ENCODE results near the gene B3GAT2.
A peak's percentile ranks its signal among the peaks of the same experiment; 100 is the strongest.

The B3GAT2 gene

DNA sequence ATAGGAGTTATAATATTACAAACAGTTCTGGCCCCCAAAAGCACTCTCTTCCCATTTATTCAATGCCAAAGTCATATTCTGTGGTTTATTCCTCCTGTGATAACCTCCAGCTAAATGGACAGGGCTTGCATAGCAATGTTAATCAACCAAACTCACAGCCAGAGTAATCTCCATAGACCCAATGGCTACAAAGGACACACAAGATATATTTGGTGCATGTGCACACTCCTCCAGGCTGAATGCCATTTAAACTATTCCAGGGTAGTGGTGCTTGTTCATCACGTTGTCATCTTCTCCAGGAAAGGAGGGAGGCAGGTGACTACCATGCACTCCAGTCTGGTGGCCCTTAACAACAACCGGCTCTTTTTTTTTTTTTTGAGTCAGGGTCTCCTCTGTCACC, 56.8 kb downstream of the B3GAT2 start:
- no peak for DNase-seq

- no peak for DNase-seq
Measured at GRCh38 chr6:70894001-70894400, 62.9 kb downstream of the B3GAT2 start.

- no peak for DNase-seq
Measured at GRCh38 chr6:70889270-70889669, 67.6 kb downstream of the B3GAT2 start.

DNA sequence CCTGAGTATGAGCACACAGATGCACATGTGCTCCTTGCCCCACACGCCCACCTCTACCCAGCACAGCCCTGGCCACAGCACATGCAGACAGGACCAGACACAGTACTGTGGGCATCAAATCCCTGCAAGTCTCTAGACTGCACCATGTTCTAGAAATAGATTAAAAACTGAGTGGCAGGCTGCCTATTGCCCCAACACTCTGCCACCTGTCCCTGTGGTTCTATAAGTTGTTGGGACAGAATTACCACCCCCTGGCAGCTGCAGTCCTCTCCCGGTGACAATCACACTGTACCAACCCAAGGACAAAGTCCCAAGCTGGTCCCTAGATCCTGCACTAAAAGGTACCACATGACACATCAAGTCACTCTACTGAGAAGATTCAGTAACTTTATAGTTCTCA, 70.2 kb downstream of the B3GAT2 start:
- DNase-seq: no peak

- DNase-seq: no peak
Measured at GRCh38 chr6:70886071-70886470, 70.8 kb downstream of the B3GAT2 start.

- DNase-seq: peak in 47 of 56 donors; percentile 2 to 63 (median 21)
Measured at GRCh38 chr6:70884074-70884983, 72.5 kb downstream of the B3GAT2 start.

- no peak for DNase-seq
Measured at GRCh38 chr6:70879496-70879895, 77.4 kb downstream of the B3GAT2 start.

GRCh38 chr6:70874181-70874913, 82.5 kb downstream of the B3GAT2 start:
- DNase-seq: no peak

DNA sequence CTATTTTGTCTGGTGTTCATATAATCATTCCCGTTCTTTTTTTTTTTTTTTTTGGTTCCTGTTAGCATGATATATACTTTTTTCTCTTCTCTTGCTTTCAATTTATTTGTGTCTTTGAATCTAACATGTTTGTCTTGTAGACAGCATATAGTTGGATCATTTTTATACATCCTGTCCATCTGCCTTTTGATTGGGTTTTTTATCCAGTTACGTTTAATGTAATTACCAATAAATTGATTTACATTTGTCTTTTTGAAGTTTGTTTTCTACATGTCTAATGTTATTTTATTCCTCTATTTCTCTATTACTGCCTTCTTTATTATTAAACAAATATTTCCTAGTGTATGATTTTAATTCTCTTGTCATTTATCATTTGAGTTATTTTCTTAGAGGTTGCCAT, 84.4 kb downstream of the B3GAT2 start:
- DNase-seq: no peak

GRCh38 chr6:70864401-70864800, 92.5 kb downstream of the B3GAT2 start:
- no peak for DNase-seq

DNA sequence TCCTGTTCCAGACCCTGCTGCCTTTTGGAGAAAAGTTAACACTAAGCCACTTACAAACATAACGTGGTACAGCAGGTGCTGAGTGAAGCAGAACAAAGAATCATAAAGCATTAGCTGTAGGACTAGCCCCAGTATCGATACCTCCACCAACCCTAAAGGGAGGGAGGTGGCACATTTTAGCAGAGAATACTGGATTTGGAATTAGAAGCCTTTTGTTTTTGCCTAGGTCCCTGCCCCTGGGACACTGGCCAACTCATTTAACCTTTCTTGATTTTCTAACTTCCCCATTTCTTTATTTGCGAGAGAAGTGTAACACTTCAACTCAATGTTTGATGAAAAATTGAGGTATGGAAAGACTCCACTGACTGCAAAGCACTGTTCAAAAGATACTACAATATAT, 93.5 kb downstream of the B3GAT2 start:
- DNase-seq: no peak

DNA sequence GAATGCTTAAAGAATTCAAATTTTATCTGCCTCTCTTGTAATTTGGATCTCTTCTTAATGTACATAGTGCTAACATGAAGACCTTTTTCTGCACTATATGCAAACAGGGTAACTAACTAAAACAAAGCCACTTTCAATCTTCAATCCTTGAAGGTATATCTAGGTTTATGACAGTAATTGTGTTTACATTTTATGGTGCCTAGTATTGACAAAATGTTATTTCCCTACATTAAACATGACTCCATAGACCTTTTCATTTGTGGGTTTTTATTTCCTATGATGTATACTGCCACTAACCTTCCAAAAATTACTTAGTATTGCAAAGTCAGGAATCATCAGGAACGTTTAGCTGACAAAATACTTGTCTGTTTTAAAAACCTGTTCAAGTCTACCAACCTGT, 95.9 kb downstream of the B3GAT2 start:
- no peak for DNase-seq

DNA sequence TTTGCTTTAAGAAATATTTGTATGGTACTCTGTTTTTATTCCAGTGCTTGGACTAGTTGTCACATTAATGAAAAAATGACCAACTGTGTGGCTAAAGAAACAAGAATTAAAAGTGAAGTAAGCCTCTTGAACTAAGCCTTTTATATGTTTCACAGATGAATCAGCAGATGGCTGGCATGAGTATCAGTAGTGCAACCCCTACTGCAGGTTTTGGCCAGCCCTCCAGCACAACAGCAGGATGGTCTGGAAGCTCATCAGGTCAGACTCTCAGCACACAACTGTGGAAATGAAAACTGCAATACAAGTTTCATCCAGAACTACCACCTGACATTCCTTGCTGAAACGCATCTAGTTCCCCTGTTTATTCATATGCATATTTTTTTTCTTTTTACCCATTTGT, 96.8 kb downstream of the B3GAT2 start:
- no peak for DNase-seq

DNA sequence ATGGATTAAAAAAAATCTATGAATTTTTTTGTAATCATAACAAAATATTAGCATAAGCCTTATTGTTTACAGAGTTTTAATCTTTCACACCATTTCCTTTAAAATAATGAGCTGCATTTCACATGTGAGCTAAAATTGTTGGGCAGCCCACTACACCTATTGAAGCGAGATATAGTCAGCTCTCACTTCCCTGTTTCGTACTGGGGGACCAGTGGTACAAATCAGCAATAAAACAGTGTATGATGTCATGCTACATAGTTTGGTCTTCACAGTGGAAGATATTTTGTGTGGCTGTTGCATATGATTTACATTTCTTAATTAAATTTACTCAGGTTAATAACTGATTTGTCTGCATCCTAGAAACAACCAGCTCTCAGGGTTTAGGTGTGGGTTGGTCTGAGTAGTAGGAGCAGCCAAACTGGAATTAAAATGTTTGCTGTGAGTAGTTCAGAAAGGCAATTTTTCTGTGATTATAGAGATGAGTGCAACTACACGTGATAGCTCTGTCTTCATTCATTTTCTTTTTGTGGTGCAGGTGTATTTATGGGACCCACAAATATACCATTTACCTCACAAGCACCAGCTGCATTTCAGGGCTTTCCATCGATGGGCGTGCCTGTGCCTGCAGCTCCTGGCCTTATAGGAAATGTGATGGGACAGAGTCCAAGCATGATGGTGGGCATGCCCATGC, 99.3 kb downstream of the B3GAT2 start:
- DNase-seq: no peak

DNA sequence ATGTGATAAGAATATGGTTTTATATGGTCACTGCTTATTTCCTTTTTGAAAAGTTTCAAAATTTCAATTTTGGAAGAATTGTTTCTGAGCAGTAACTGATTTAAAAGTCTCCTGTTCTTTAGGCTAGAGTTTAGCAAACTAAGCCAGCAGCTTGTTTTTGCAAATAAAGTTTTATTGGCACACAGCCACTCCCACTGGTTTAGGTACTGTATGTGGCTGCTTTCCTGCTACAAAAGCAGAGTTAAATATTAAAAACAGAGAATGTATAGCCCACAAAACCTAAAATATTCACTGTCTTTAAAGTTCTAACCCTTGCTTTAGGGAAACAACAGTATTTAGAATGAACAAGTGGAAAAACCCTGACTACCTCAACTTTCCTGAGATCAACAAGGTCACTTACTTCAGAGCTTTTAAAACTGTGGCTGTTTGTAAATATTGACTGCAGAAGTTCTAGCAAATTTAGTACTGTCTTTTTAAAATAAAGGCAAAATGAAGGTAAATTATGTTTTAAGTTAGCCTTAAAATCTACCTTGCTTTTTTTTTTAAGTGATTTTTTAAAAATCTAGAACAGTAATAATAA, 104.1 kb downstream of the B3GAT2 start:
- DNase-seq: no peak

DNA sequence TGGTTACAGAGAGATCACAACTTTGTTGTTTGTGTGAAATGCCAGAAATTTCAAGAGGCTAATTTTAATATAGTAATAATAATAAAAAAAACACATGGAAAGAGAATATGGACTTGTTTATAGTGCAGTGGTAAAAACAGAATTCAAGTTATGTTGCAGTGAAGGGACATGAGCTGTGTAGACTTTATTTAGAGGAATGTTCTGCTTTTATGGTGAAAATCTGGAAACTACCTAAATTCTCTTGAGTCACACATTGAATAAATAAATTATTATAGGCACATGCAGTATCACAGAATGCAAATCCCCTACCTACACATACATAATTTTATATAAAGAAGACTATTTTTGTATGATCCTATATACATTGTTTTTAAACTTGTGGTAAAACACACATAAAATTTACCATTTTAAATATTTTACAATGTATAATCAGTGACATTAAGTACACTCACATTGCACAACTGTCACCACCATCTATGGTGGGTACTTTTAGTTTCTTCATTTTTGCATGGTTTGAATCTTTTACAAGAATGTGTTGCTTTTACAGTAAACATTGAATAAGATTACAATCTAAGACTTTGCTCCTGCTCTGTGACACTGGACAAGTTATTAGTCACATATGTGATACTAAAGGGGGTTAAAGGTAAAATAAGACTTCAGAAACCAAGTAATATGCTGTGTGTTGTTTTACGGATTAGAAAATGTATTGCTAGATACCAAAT, 107.4 kb downstream of the B3GAT2 start:
- no peak for DNase-seq

DNA sequence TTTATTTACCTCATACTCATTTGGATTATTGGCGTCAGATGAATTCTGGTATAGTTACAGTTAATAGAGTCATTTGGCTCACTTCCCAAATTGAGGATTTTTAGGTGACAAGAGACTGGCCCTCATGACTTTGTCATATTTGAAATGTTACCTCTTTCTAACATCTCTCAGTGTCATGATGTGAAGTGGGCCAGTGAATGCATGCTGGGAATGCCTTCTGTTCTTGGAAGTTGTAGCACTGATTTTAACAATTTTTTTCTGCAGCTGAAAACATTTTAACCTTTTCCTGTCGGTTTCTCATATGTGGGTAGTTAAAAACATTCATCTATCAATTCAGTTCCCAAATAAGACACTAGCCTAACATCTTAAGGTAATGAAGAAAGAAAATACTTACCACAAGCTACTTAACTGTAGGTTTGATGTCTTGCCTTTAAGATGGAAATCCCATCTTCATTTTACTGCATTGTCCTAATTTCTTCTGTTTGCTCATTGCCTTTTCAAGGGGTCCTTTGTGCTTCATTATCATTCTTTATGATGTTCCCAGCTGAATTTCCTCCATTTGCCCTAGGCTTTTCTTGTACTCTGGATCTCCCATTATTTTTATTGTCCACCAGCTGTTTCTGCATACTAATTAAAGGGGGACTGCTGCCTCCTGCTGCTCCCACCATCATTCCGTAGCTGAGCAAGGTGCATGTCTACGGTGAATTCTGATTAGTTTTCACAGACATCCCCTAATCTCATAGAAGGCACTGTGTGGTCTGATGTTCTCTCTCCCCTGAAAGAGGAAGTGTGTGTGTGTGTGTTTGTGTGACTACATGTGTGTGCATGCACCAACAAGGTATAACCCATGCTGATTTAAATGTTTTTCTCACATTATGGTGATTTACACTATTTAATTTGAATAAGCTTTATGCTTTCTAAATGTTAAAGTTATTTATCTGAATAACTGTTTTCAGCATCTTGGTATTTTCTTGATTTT, 109.5 kb downstream of the B3GAT2 start:
- no peak for DNase-seq

GRCh38 chr6:70846207-70846835, 110.5 kb downstream of the B3GAT2 start:
- DNase-seq: no peak

- DNase-seq: no peak
Measured at GRCh38 chr6:70844301-70844700, 112.6 kb downstream of the B3GAT2 start.
